A673 (cell line): ENCODE measurements around the gene PHLDA3.

Source experiments
- CTCF ChIP-seq: fragments of 300-800, 200-600 bp; sonication (generic); conservative IDR thresholded peaks from 2 replicates; pipeline ENCODE4 v1.5.1; 2017; ENCODE audit warnings: low read depth, mild to moderate bottlenecking, antibody characterized with exemption, low read length, moderate library complexity, mixed read lengths
- EZH2 ChIP-seq: fragments of 200-600 bp; sonication (generic); IDR thresholded peaks from 2 replicates; pipeline ENCODE4 v1.6.1; 2017; ENCODE audit warnings: borderline replicate concordance, low read depth, mild to moderate bottlenecking, mixed read lengths, antibody characterized with exemption, low read length; ENCODE audit not compliant: poor library complexity, severe bottlenecking

DNA sequence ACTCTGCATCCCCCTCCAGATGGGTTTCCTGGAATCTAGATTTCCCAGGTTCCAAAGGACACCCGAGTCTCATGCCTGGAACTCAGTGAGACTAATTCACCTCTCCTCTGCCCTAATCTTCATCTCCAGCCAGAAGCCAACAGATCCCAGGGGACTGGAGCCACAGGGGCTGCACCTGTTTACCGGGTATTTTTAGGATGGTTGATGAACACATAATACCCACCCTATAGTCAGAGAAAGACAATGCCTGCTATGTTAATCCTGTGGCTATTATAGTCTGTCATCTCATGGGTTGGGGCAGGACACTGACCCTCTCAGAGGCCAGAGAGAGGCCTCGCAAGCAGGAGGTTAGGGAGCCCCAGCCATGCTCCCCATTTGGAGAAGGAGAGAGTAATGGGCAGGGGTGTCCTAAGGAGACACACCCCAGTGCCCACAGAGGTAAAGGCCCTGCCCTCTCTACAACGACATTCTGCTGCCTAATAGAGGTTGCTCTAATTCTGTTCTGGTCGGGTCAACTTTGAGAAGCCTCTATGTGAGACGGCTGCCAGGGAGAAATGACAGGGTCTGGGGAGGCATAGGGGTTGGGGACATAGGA is 46.5 kb downstream of the PHLDA3 start:
- TF ChIP-seq EZH2 (no peak), CTCF (no peak)
